ENCODE data around the gene ITPR2.
"Not testable (repeated sequence)": the region's sequence is repeated elsewhere in the genome, so short reads cannot be mapped to it uniquely, and the experiment has no call there.

The ITPR2 gene

DNA sequence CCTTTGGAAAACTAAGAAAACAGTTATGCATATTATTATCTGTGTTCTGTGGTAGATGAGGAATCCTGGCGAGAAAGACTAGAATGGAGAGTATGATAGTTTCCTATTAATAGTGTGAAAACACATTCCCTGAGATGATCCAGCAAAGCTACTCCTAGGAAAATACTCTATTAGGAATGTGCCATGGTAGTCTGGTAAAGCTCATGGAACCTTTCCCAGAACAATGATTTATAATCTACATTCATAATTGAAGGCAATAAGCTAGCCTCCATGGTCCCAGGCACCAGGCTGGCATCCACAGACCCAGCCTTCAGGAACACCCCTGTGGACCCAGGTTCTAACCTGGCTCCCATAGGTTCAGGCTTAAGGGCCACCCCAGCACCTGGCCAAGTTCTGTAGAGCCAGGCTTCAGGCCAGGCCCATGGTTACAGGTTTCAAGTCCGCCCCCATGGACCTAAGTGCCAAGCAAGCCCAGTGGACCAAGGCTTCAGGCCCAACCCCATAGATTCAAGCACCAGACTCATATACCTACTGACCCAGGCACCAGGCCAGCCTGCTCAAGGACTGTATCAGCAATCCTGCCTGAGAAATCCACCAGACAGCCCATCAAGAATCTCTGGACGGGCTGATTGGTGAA is 72.2 kb downstream of the ITPR2 start:
- intact Hi-C loops (cut with DNase I; ENCODE audit: low total_unique reads): no loop called here
- DNase-seq: no peak
- peaks cover 0 to 11% (median 9%) of the 10 kb centered on the region in 3 donors for H3K9me3 ChIP-seq

DNA sequence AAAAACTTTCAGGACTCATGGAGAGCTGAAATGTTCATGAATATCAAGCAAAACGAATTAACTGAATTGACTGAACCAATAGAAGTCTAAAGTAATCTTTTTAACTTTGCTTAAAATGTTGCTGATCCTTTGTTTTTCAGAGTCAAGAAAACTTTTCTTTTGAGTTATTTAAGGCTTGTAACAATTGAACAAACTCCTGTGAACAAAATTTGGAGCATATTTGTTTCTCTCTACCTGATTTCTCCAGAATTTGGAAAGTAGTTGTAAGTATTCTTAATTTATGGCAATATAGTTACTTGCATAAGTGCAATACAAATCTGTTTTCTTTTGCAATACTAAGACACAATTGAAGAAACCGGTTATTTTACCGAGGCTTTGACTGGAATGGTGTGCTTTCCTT is 77.6 kb downstream of the ITPR2 start:
- H3K36me3 ChIP-seq; H3K4me3 ChIP-seq; H3K27ac ChIP-seq; DNase-seq; H3K9me3 ChIP-seq; H3K27me3 ChIP-seq; intact Hi-C loops (cut with DNase I; ENCODE audit: low total_unique reads); H3K4me1 ChIP-seq: not testable (repeated sequence)

More for the DNA sequence above, 72.2 kb downstream of the ITPR2 start:
- TF ChIP-seq, protein P1, sequence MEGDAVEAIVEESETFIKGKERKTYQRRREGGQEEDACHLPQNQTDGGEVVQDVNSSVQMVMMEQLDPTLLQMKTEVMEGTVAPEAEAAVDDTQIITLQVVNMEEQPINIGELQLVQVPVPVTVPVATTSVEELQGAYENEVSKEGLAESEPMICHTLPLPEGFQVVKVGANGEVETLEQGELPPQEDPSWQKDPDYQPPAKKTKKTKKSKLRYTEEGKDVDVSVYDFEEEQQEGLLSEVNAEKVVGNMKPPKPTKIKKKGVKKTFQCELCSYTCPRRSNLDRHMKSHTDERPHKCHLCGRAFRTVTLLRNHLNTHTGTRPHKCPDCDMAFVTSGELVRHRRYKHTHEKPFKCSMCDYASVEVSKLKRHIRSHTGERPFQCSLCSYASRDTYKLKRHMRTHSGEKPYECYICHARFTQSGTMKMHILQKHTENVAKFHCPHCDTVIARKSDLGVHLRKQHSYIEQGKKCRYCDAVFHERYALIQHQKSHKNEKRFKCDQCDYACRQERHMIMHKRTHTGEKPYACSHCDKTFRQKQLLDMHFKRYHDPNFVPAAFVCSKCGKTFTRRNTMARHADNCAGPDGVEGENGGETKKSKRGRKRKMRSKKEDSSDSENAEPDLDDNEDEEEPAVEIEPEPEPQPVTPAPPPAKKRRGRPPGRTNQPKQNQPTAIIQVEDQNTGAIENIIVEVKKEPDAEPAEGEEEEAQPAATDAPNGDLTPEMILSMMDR (IDR thresholded peaks at IDR 0.05): no peak
- Histone ChIP-seq H3K27me3 (no peaks in the 10 kb centered on the region), H3K36me3 (no peaks in the 10 kb centered on the region), H3K4me1 (no peaks in the 10 kb centered on the region), H3K4me3 (no peak overlapping the region), H3K27ac (no peak overlapping the region)

DNA sequence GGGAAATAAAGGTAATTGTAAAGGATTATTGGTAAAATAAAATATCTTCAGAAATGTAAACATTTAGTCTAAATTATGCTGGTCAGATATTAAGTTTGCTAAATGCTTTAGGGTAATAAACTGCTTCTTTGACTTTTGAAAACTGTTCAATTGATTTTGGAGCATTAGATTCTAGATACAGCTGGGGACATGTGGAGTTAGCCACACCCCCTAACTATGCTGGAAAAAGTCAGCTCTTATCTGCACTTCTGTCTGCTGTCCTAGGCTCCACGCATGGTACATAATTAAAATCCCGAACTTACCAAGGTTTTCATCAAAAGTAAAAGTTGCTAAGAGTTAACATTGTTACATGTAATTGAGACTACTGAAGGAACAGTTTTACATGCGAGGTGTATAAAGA is 78.8 kb downstream of the ITPR2 start:
- no peak overlapping the region for H3K4me3 ChIP-seq
- H3K27ac ChIP-seq: no peak overlapping the region
- DNase-seq: no peak
- H3K9me3 ChIP-seq: peaks cover 0 to 3% (median 0%) of the 10 kb centered on the region in 3 donors
- no peaks in the 10 kb centered on the region for H3K27me3 ChIP-seq
- TF ChIP-seq, protein P1 (IDR thresholded peaks at IDR 0.05): no peak
- no peaks in the 10 kb centered on the region for H3K4me1 ChIP-seq
- intact Hi-C loops (cut with DNase I; ENCODE audit: low total_unique reads): no loop called here
- no peaks in the 10 kb centered on the region for H3K36me3 ChIP-seq

DNA sequence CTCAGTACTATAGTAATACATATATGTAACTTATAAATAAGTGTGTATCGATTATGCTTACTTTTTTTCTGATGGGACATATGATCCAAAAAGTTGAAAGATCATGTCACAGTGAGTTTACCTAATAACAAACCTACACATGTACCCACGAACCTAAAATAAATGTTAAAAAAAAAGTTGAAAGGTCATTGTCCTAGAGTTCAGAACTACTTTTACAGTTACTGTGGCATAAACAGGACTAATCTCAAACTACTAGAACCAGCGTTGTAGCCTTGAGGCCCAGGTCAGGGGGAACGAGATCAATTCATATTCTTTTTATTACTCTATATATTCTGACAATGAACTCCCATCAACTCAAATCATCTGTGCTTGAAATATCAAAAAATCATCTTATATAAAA is 81.8 kb downstream of the ITPR2 start:
- no peak for DNase-seq
- no peaks in the 10 kb centered on the region for H3K4me1 ChIP-seq
- no peaks in the 10 kb centered on the region for H3K27me3 ChIP-seq
- TF ChIP-seq, protein P1 (IDR thresholded peaks at IDR 0.05): no peak
- H3K36me3 ChIP-seq: no peaks in the 10 kb centered on the region
- no peak overlapping the region for H3K27ac ChIP-seq
- H3K9me3 ChIP-seq: peaks cover 0 to 3% (median 0%) of the 10 kb centered on the region in 3 donors
- no peak overlapping the region for H3K4me3 ChIP-seq
- intact Hi-C loops (cut with DNase I; ENCODE audit: low total_unique reads): no loop called here

DNA sequence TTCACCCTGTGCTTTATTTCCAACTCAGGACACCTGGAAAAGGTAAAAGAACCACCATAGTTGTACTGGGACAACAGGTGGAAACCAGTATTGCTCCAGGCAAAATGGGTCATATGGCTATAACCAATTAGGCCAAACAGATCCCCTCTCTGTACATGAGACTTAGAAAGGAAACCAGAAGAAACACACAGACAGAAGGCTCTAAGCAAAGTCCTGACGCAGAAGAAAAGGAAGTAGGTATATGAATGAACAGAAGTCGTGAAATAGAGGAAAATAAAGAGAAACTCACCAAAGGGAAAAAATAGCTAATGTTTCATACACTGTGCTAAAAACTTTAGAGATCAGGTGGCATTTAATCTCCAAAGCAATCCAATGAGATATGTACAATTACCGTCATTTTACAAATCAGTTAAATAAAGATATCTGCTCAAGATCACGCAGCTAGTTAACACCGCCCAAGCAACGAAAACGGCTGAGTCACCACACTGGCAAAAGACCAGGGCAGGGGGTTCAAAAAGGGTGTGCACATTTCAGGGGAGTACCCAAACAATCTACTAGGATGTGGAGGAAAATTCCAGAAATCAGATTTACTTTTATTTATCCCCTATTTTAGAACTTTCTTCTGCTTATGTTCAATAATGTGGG is 82.3 kb downstream of the ITPR2 start:
- DNase-seq: no peak
- peaks cover 0 to 3% (median 0%) of the 10 kb centered on the region in 3 donors for H3K9me3 ChIP-seq
- TF ChIP-seq, protein P1 (IDR thresholded peaks at IDR 0.05): no peak
- intact Hi-C loops (cut with DNase I; ENCODE audit: low total_unique reads): no loop called here
- no peaks in the 10 kb centered on the region for H3K27me3 ChIP-seq
- H3K4me1 ChIP-seq: no peaks in the 10 kb centered on the region
- H3K36me3 ChIP-seq: no peaks in the 10 kb centered on the region
- no peak overlapping the region for H3K4me3 ChIP-seq
- no peak overlapping the region for H3K27ac ChIP-seq

DNA sequence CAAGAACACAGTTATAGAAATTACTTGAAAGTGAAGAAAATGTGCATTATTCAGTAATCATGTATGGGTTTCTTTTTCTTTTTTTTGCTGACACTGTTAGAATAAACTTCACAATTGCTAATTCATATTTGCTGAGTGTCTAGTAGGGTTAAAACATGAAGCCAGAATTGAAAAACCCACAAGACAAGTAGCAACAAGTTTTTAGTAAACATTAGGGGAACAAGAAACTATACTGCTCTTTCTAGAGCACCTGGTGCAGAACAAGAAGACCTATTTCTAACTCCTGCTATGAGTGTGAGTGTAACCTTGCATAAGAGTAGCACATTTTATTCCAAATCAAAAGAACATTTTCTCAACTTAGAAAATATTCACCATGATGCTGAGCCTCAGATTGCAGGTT is 83.2 kb downstream of the ITPR2 start:
- TF ChIP-seq, protein P1 (IDR thresholded peaks at IDR 0.05): no peak
- Histone ChIP-seq H3K4me3 (no peak overlapping the region), H3K27me3 (no peaks in the 10 kb centered on the region), H3K9me3 (no peaks in the 10 kb centered on the region), H3K36me3 (no peaks in the 10 kb centered on the region), H3K27ac (no peak overlapping the region), H3K4me1 (no peaks in the 10 kb centered on the region)
- intact Hi-C loops (cut with DNase I; ENCODE audit: low total_unique reads): no loop called here
- DNase-seq: no peak

Measured in tibial artery (tissue), 4 donors.